SU-DHL-6 (cell line): ENCODE data around the gene ACSL6.

Source experiments
- H2AFZ ChIP-seq: fragments of 200-600 bp; sonication (generic); 2 replicates; pipeline ENCODE4 v1.6.1; 2014; ENCODE audit warnings: low read depth, mild to moderate bottlenecking, moderate library complexity, mixed read lengths, antibody characterized with exemption, low read length; ENCODE audit not compliant: severe bottlenecking
- H3F3A ChIP-seq: fragments of 200-600 bp; shearing (Covaris generic); 2 replicates; pipeline ENCODE4 v1.6.0; 2016; ENCODE audit warnings: antibody characterized with exemption, mild to moderate bottlenecking; ENCODE audit not compliant: insufficient read depth
- H3K27ac ChIP-seq: fragments of 200-600 bp; sonication (generic); 2 replicates; pipeline ENCODE4 v1.5.1; 2016; ENCODE audit warnings: low read depth, mild to moderate bottlenecking, low read length, moderate library complexity, mixed read lengths
- H3K27me3 ChIP-seq: fragments of 200-600 bp; sonication (generic), shearing (Covaris generic); 2 replicates; pipeline ENCODE4 v1.6.0; 2014; ENCODE audit warnings: mild to moderate bottlenecking, low read length
- H3K36me3 ChIP-seq: fragments of 200-600 bp; sonication (generic); 2 replicates; pipeline ENCODE4 v1.6.1; 2014; ENCODE audit warnings: mild to moderate bottlenecking, low read length, mixed read lengths
- H3K4me2 ChIP-seq: fragments of 300-600, 200-600 bp; shearing (Covaris generic), sonication (generic); 2 replicates; pipeline ENCODE4 v1.6.0; 2014; ENCODE audit warnings: low read length, low read depth, mild to moderate bottlenecking; ENCODE audit not compliant: poor library complexity, severe bottlenecking
- H3K4me3 ChIP-seq: fragments of 200-600 bp; sonication (generic); 2 replicates; pipeline ENCODE4 v1.5.1; 2014; ENCODE audit warnings: antibody characterized with exemption, low read length, mild to moderate bottlenecking, mixed read lengths; ENCODE audit not compliant: insufficient read depth, poor library complexity, severe bottlenecking
- H3K79me2 ChIP-seq: fragments of 200-600 bp; sonication (generic); 2 replicates; pipeline ENCODE4 v1.6.1; 2014; ENCODE audit warnings: mild to moderate bottlenecking, low read length, moderate library complexity; ENCODE audit not compliant: insufficient read depth
- H3K9ac ChIP-seq: fragments of 200-600 bp; sonication (generic); 2 replicates; pipeline ENCODE4 v1.7.0; 2014; ENCODE audit warnings: mild to moderate bottlenecking, low read length
- H3K9me2 ChIP-seq: fragments of 200-600 bp; sonication (generic); replicated peaks from 2 replicates; pipeline ENCODE4 v1.6.1; 2014; ENCODE audit warnings: low read length; ENCODE audit not compliant: insufficient read depth
- H3K9me3 ChIP-seq: fragments of 200-600 bp; sonication (generic); 2 replicates; pipeline ENCODE4 v1.6.1; 2014; ENCODE audit warnings: low read length, mixed read lengths; ENCODE audit not compliant: insufficient read depth
- H4K20me1 ChIP-seq: fragments of 200-600 bp; sonication (generic); 2 replicates; pipeline ENCODE4 v1.6.1; 2014; ENCODE audit warnings: low read depth, mild to moderate bottlenecking, antibody characterized with exemption, low read length, moderate library complexity, mixed read lengths
- CTCF ChIP-seq: fragments of 200-600 bp; sonication (generic); IDR thresholded peaks from one replicate; pipeline ENCODE4 v1.5.1; 2017; ENCODE audit warnings: antibody characterized with exemption, mild to moderate bottlenecking, low read length, moderate library complexity; ENCODE audit not compliant: insufficient read depth, poor library complexity, severe bottlenecking
- EZH2phosphoT487 ChIP-seq: fragments of 200-600 bp; sonication (generic), shearing (Covaris generic); conservative IDR thresholded peaks from 2 replicates; pipeline ENCODE4 v1.6.1; 2018; ENCODE audit warnings: mild to moderate bottlenecking, antibody characterized with exemption, low read length, moderate library complexity, mixed read lengths

Gene ACSL6

GRCh38 chr5:132026516-132027008 lies 15.1 kb upstream of the ACSL6 start:
- H3K79me2 ChIP-seq = no peaks in the 10 kb centered on the region
- H2AFZ ChIP-seq = no peak overlapping the region
- no peak for TF ChIP-seq CTCF
- no peaks in the 10 kb centered on the region for H4K20me1 ChIP-seq
- H3K27ac ChIP-seq = no peak overlapping the region
- H3K9me2 ChIP-seq = no peaks in the 10 kb centered on the region
- no peaks in the 10 kb centered on the region for H3K36me3 ChIP-seq
- no peak overlapping the region for H3K9ac ChIP-seq
- H3K27me3 ChIP-seq = no peaks in the 10 kb centered on the region
- H3F3A ChIP-seq = no peaks in the 10 kb centered on the region
- no peaks in the 10 kb centered on the region for H3K9me3 ChIP-seq
- no peak overlapping the region for H3K4me2 ChIP-seq
- no peak overlapping the region for H3K4me3 ChIP-seq

DNA sequence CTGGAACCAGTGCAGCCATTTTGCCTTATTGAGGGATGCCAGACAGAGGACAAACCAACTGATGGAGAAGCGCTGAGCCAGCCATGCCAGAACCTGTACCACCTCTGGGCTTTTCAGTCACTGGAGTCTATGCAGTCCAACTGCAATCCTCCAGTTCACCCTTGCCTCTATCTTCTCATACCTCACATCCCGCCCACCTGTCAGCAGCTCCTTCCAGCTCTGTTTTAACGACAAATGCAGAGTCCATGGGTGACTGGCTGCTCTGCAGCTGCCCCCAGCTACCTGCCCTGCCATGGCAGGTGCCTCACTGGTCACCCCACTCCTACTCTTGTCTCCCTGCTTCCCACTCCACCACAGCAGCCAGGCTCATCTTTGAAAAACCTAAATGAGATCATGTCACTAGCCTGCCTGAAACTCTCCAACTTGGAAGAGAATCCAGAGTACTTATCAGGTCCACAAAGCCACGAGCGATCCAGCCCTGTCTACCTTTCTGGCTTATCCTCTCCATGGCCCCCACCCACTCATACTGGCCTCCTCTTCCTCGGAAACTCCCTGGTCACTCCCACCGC lies 14.0 kb upstream of the ACSL6 start:
- H3K27ac ChIP-seq = no peak overlapping the region
- H3K4me2 ChIP-seq = no peak overlapping the region
- no peaks in the 10 kb centered on the region for H3K9me2 ChIP-seq
- no peaks in the 10 kb centered on the region for H3K9me3 ChIP-seq
- H3K4me3 ChIP-seq = no peak overlapping the region
- H3K9ac ChIP-seq = no peak overlapping the region
- no peaks in the 10 kb centered on the region for H3F3A ChIP-seq
- no peak overlapping the region for H2AFZ ChIP-seq
- no peaks in the 10 kb centered on the region for H4K20me1 ChIP-seq
- H3K27me3 ChIP-seq = no peaks in the 10 kb centered on the region
- no peaks in the 10 kb centered on the region for H3K79me2 ChIP-seq
- no peaks in the 10 kb centered on the region for H3K36me3 ChIP-seq
- TF ChIP-seq EZH2phosphoT487 (no peak), CTCF (no peak)

DNA sequence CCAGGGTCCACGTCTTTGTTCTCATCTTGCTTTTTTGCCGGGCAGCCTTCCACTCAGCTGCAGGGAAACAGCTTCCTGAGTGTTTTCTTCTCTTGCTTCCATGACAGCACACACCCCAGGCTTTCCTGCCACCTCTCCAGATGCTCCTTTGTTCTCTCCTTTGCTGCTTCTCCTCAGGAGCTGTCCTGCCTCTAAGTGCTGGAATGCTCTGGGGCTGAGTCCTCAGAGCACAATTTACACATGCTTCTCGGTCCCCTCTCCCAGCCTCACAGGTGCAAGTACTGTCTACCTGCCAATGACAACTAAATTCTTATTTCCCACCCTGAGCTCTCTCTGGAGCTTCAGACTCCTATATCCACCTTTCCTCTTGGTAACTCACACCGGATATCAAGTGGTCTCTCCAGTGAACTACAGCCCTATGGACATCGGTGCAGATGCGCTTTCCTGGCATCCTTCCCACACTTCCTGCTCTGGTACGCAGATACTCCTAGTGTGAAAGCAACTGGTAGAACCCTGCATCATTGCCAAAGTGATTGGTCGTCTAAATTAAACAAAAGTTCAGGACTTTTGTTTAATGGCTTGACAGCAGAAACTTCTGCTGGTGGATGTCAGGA lies 13.4 kb upstream of the ACSL6 start:
- Histone ChIP-seq H2AFZ (no peak overlapping the region), H3K4me3 (no peak overlapping the region), H3K9me3 (no peaks in the 10 kb centered on the region), H3K9me2 (no peaks in the 10 kb centered on the region), H3K4me2 (no peak overlapping the region), H3K27ac (no peak overlapping the region), H3K27me3 (no peaks in the 10 kb centered on the region), H3K79me2 (no peaks in the 10 kb centered on the region), H3K36me3 (no peaks in the 10 kb centered on the region), H4K20me1 (no peaks in the 10 kb centered on the region), H3K9ac (no peak overlapping the region), H3F3A (no peaks in the 10 kb centered on the region)
- TF ChIP-seq EZH2phosphoT487 (no peak), CTCF (no peak)
